Esophagus (tissue), 2 donors: ENCODE measurements around the gene GAL3ST3. TPM values are rescaled to one million over a fixed set of nuclear protein-coding genes. Genes with fewer than 3 reads are reported as not detected.
"Not testable (repeated sequence)": the region's sequence is repeated elsewhere in the genome, so short reads cannot be mapped to it uniquely, and the experiment has no call there.

Source experiments
- H3K27ac ChIP-seq, 2 donors: one replicate each; pipeline ENCODE4 v1.5.1; 2013; ENCODE audit warnings: low read depth in 2 of 2, mild to moderate bottlenecking in 2 of 2, inconsistent platforms in 1 of 2, low read length in 1 of 2, moderate library complexity in 1 of 2
- H3K27me3 ChIP-seq, 2 donors: one replicate each; pipeline ENCODE4 v1.6.1; 2013; ENCODE audit warnings: low read length in 2 of 2, control low read depth in 1 of 2, mild to moderate bottlenecking in 1 of 2; ENCODE audit not compliant: insufficient read depth in 2 of 2, control insufficient read depth in 1 of 2
- H3K36me3 ChIP-seq, 2 donors: one replicate each; pipeline ENCODE4 v1.6.1; 2013; ENCODE audit warnings: low read length in 1 of 2; ENCODE audit not compliant: control insufficient read depth in 2 of 2, insufficient read depth in 2 of 2
- H3K4me1 ChIP-seq, 2 donors: one replicate each; pipeline ENCODE4 v1.6.1; 2013; ENCODE audit warnings: low read length in 1 of 2; ENCODE audit not compliant: control insufficient read depth in 2 of 2, insufficient read depth in 2 of 2
- H3K4me3 ChIP-seq, 2 donors: one replicate each; pipeline ENCODE4 v1.5.1; 2013; ENCODE audit warnings: low read length in 2 of 2, mild to moderate bottlenecking in 2 of 2, low read depth in 1 of 2, moderate library complexity in 1 of 2
- H3K9me3 ChIP-seq, 2 donors: one replicate each; pipeline ENCODE4 v1.6.1; 2013; ENCODE audit warnings: mild to moderate bottlenecking in 2 of 2, low read depth in 1 of 2, low read length in 1 of 2, moderate library complexity in 1 of 2; ENCODE audit not compliant: control insufficient read depth in 2 of 2, insufficient read depth in 1 of 2
- WGBS, 2 donors: extraction: QIAGEN DNeasy Blood & Tissue Kit; methylation state at CpG; one replicate each; pipeline ENCODE4 v1.1.7; 2013; 5-methylcytosine and 5-hydroxymethylcytosine counted together
- polyA plus RNA-seq, 2 donors: library from polyadenylated mRNA; stranded (reverse); fragments of 200-250 nt; gene quantifications; one replicate each; pipeline ENCODE4 v1.2.3, GENCODE V29; 2013
- donor health status: healthy with polysubstance abuse.
- donor health status: Bipolar disorder and iron deficiency.

The GAL3ST3 gene
- polyA plus RNA-seq, 2 donors: 0.01 TPM; not detected in 1

DNA sequence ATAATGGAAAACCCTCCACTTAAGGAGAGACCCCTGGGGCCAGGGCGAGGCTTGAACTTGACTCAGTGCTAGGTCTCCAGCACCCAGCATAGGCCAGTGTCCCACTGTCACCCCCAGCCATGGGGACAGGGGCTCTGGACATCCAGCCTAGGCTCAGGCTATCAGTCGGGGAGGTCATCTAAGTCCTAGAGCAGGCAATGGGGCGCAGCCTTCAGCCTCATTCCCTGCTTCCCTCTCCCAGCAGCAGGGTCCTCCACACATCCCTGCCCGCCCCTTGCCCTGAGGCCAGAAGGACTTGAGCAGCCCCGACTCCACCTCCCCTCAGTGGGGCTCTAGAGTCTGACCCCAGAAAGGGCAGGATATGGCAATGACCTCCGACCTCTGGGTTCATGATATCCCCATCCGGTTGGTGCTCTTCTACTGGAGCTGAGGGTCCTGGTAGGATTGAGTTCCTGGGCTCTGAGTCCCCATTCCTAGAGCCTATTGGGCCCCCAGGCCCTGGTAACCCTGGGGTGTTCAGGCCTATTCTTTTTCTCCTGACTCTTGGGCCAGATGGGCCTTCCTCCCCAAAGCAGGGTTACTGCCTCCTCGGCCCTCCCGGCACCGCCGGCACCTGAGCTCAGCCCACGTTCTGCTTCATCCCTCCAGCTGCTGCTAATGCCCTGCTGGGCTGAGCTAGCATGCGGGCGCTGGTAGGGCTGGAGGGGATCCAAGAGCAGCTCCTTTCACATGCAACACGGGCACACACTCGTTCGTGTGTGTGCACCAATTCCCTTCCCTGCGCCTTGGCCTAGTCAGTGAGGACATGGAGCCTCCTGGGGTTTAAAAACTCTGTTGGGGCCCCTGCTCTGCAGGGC, 32.8 kb downstream of the GAL3ST3 start:
- H3K27me3 ChIP-seq: no peaks in the 10 kb centered on the region
- H3K27ac ChIP-seq: no peak overlapping the region
- H3K4me1 ChIP-seq: peaks cover 2 to 3% of the 10 kb centered on the region in 2 donors
- 66 to 76% methylated on average over 18 of the region's 18 CpGs for WGBS, 2 donors
- no peaks in the 10 kb centered on the region for H3K36me3 ChIP-seq
- H3K9me3 ChIP-seq: no peaks in the 10 kb centered on the region
- no peak overlapping the region for H3K4me3 ChIP-seq

DNA sequence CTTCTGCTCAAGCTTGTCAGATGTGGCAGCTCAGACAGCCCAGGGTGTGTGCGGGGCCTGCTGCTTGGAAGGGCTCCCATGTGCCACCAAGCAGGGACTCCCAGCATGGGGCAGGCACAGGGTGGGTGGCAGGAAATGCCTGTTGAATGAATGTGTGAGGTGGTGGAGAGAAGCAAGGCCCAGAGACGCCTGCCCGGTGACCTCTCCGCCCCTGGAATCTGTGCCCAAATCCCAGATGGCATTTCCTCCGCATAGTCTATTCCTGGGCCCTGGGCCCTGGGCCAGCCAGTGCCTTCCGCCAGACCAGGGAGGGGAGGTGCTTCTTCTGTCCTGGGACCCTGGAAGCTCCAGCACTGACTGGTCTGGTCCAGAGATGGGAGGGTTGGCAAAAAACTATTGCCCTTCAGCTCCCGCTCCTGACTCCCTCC, 33.5 kb downstream of the GAL3ST3 start:
- Histone ChIP-seq H3K4me3 (no peak overlapping the region), H3K27ac (no peak overlapping the region), H3K36me3 (no peaks in the 10 kb centered on the region), H3K27me3 (no peaks in the 10 kb centered on the region), H3K9me3 (no peaks in the 10 kb centered on the region), H3K4me1 (peaks cover 2 to 3% of the 10 kb centered on the region in 2 donors)
- 66 to 76% methylated on average over 7 of the region's 7 CpGs for WGBS, 2 donors

DNA sequence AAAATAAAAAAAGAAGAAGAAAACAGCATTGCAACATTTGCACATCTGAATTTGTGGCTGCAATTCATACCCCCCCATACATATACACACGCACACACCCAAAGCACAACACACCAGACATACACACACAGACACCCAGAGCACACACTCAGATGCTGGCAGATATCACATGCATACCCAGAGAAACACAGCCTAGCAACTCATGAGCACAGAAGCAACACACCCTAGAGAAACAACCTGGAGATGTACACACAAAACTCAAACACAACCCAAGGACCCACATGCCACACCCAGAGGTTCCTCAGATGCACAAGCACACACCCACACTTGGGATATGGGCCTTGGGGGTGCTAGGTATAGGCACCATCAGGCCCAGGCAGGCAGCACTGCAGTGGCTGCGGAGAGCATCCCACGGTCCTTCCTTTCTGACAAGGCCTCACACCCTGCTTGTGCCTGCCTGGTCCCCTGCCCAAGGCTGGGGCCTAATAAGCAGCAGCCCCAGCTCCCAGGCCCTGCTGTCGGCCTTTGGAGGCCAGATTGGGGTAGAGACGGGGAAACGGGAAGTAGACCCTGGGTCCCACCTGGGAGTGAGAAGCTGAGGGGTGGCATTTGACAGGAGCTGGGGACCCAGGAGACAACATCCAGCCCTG, 34.0 kb downstream of the GAL3ST3 start:
- WGBS, 2 donors: 91 to 93% methylated on average over 6 of the region's 6 CpGs
- no peaks in the 10 kb centered on the region for H3K9me3 ChIP-seq
- no peaks in the 10 kb centered on the region for H3K36me3 ChIP-seq
- H3K27ac ChIP-seq: no peak overlapping the region
- no peak overlapping the region for H3K4me3 ChIP-seq
- no peaks in the 10 kb centered on the region for H3K27me3 ChIP-seq
- peaks cover 2 to 3% of the 10 kb centered on the region in 2 donors for H3K4me1 ChIP-seq

DNA sequence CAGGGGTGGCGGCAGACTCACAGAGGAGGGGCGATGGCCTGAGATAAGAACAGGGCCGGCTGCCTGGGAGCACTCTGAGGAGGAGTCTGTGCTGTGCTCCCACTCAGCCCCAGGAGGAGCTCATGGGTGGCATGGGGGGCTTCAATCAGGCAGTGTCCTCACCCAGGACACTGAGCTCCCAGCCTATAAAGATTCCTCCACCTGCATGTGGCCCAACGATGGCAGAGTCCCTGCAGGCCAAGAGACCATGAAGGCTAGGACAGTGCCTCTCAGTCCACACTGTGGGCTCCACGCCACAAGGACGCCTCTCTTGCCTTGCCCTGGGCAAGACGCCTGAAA, 35.2 kb downstream of the GAL3ST3 start:
- Histone ChIP-seq H3K4me3 (no peak overlapping the region), H3K9me3 (no peaks in the 10 kb centered on the region), H3K36me3 (no peaks in the 10 kb centered on the region), H3K4me1 (peaks cover 2 to 3% of the 10 kb centered on the region in 2 donors), H3K27ac (no peak overlapping the region), H3K27me3 (no peaks in the 10 kb centered on the region)
- WGBS, 2 donors: 73 to 74% methylated on average over 7 of the region's 7 CpGs

DNA sequence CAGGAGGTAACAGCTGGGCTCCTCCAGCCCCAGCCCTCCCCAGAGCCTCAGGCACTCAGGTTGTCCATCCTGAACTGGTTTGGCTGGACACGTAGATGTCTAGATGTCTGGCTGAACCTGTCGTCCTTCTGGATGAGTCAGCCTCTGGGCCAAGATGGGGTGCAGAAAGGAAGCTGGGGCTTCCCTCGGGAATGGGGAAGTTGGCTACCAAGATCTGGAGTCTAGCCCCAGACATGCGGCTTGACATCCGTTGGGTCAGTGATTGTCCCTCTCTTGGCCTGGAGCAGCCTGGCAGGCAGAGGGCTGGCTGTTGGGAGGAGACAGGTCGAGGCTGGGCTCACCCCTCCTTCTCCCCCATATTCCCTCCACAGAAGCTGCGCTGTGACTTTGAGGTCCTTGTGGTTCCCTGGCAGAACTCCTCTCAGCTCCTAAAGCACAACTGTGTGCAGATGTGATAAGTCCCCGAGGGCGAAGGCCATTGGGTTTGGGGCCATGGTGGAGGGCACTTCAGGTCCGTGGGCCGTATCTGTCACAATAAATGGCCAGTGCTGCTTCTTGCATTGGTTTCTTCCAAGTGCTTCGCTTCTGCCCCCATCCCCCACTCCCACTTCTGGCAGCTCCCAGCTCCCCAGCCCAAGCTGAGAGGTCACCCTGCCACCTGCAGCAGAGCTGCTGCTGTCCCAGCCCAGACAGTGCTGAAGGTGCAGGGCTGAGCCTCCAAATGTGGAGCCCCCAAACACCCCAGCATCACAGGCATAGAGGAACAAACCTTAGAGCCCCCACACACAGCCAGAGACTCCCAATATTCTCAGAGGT, 35.8 kb downstream of the GAL3ST3 start:
- peaks cover 2 to 3% of the 10 kb centered on the region in 2 donors for H3K4me1 ChIP-seq
- H3K27me3 ChIP-seq: no peaks in the 10 kb centered on the region
- peak overlapping the region; percentile 15 to 42 for H3K4me3 ChIP-seq
- peak overlapping the region; percentile 43 to 90 for H3K27ac ChIP-seq
- H3K9me3 ChIP-seq: no peaks in the 10 kb centered on the region
- whole genome bisulfite sequencing, 2 donors: 53% methylated on average over 12 of the region's 12 CpGs
- H3K36me3 ChIP-seq: no peaks in the 10 kb centered on the region

DNA sequence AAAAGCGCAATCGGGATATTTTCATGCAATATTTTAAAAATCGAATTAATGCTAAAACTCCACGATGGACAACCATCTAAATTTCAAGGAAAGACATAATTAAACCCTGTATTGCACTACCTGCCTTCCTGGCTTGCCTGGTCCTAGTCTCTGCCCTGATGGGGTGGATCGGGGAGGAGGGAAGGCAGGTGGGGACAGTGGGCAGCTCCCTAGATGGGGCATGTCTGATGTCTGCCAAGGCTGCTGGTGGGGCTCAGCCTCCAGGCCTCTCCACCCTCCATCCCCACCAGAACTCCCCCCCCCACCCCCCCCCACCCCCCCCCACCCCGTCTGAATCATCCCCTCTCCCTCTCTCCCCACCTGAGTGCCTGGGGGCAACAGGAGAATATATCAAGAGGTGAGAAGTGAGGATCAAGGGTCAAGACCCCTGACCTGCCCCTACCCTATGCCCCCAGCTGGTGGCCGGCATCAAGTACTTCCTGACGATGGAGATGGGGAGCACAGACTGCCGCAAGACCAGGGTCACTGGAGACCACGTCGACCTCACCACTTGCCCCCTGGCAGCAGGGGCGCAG, 36.5 kb downstream of the GAL3ST3 start:
- Histone ChIP-seq H3K9me3 (no peaks in the 10 kb centered on the region), H3K36me3 (no peaks in the 10 kb centered on the region), H3K4me3 (peak overlapping the region; percentile 42 to 46), H3K4me1 (peaks cover 2 to 3% of the 10 kb centered on the region in 2 donors), H3K27me3 (no peaks in the 10 kb centered on the region), H3K27ac (peak overlapping the region; percentile 85 to 90)
- WGBS, 2 donors: 57 to 59% methylated on average over 11 of the region's 12 CpGs

DNA sequence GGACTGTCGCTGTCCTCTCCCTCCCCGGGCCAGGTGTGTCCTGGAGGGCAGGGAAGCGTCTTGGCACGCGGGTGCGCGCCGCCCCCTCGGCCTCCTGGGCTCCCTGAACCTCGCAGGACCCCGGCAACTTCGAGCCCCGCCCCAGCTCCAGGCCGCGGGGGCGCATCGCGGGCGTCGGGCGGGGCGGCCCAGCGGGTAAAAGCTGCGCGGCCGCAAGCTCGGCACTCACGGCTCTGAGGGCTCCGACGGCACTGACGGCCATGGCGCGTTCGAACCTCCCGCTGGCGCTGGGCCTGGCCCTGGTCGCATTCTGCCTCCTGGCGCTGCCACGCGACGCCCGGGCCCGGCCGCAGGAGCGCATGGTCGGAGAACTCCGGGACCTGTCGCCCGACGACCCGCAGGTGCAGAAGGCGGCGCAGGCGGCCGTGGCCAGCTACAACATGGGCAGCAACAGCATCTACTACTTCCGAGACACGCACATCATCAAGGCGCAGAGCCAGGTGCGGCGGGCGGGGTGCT, 37.1 kb downstream of the GAL3ST3 start, which contains the start of gene CST6:
Gene CST6 (plus strand): TSS at position 224 of the 519 bp plus-strand sequence. CDS start 37 bp downstream, at position 261.
- H3K9me3 ChIP-seq: no peaks in the 10 kb centered on the region
- no peaks in the 10 kb centered on the region for H3K27me3 ChIP-seq
- H3K36me3 ChIP-seq: no peaks in the 10 kb centered on the region
- H3K4me3 ChIP-seq: peak within 1 kb of the TSS; percentile 42 to 46
- peak within 1 kb of the TSS; percentile 85 to 90 for H3K27ac ChIP-seq
- 5 to 6% methylated on average over 55 to 61 of the region's 61 CpGs for WGBS, 2 donors
- H3K4me1 ChIP-seq: peaks cover 2 to 3% of the 10 kb centered on the region in 2 donors

DNA sequence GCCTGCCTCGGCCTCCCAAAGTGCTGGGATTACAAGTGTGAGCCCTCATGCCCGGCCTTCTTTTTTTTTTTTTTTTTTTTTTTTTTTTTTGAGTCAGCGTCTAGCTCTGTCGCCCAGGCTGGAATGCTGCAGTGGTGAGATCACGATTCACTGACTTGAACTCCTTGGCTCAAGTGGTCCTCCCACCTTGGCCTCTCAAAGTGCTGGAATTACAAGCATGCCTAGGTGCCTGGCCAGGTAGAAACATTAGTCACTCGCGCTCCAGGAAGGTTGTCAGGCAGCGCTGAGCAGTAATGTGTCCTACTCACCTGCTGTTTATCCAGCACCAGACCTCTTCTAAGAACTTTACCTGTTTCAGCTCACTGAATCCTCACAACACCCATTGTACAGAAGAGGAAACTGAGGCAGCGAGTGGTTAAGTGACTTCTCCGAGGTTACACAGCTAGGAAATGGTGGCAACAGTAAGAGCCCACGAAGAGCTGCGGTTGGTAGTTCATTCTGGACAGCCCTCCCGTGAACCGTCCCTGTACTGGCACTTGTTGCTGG, 37.6 kb downstream of the GAL3ST3 start:
- no peaks in the 10 kb centered on the region for H3K27me3 ChIP-seq
- H3K4me1 ChIP-seq: peaks cover 2 to 3% of the 10 kb centered on the region in 2 donors
- H3K27ac ChIP-seq: peak overlapping the region; percentile 85 to 90
- no peaks in the 10 kb centered on the region for H3K9me3 ChIP-seq
- peak overlapping the region; percentile 42 to 46 for H3K4me3 ChIP-seq
- WGBS, 2 donors: 43 to 48% methylated on average over 12 to 14 of the region's 14 CpGs
- H3K36me3 ChIP-seq: no peaks in the 10 kb centered on the region

DNA sequence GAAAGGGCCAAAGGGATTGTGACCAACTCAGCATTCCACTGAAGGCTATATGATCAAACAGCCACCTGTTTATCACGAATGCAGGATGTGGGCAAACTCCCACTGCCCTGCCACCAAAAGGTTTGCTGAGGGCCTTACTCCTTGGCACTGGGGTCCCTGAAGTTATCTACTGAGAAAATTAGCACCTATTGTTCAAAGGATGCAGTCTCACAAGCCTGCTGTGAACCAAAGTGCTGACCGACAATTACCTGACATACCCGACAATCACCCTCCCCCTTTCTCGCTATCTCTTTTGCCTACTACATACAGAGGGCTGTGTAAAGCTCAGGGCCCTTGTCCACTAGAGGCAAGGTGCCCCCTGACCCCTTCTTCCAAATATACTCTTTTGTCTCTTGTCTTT, 38.9 kb downstream of the GAL3ST3 start:
- H3K9me3 ChIP-seq, H3K4me1 ChIP-seq, H3K4me3 ChIP-seq, H3K36me3 ChIP-seq, H3K27ac ChIP-seq, H3K27me3 ChIP-seq: not testable (repeated sequence)
- WGBS, 2 donors: 60 to 79% methylated on average over 4 of the region's 4 CpGs
